ENCODE results near the gene IKZF2.

Gene IKZF2

DNA sequence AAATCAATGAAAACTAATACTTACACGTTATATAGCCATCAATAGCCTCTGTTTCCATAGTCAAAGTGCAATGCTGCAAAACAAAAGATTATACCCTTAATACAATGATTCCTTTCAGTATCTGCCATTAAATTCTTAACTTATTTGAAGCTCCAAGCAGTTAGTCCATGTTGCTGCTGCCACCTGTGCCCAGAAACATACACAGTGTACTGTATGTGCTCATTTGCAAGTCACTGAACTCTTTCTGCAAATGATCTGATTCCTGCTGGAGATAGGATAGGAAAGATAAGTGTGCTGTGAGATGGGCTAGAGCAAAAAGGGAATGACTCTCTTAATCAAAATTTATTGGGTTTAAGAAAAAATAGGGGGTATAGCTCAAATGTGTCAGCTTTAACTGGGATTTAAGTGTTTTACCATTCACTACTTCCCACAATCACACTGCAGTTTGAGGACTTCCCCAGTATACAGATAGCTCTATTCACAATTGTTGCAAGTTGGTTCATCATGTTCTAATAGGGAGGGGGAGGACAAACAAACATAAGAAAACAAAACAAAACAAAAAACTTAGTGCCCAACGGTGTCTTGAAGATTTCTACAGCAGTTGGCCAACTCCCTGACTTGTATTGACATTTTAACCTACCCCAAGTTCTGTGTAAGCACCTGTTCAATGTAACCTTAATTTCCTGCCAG lies 2.7 kb downstream of the IKZF2 start:
- no peaks in the 10 kb centered on the region for H3K36me3 ChIP-seq
- peak overlapping the region in 1 of 2 donors; percentile 87 for H3K27ac ChIP-seq
- intact Hi-C loops (cut with DNase I; ENCODE audit: low total_unique reads), result no loop called here
- no peak for DNase-seq
- no peaks in the 10 kb centered on the region for H3K9me3 ChIP-seq
- H3K27me3 ChIP-seq, result no peaks in the 10 kb centered on the region
- TF ChIP-seq, protein P1, sequence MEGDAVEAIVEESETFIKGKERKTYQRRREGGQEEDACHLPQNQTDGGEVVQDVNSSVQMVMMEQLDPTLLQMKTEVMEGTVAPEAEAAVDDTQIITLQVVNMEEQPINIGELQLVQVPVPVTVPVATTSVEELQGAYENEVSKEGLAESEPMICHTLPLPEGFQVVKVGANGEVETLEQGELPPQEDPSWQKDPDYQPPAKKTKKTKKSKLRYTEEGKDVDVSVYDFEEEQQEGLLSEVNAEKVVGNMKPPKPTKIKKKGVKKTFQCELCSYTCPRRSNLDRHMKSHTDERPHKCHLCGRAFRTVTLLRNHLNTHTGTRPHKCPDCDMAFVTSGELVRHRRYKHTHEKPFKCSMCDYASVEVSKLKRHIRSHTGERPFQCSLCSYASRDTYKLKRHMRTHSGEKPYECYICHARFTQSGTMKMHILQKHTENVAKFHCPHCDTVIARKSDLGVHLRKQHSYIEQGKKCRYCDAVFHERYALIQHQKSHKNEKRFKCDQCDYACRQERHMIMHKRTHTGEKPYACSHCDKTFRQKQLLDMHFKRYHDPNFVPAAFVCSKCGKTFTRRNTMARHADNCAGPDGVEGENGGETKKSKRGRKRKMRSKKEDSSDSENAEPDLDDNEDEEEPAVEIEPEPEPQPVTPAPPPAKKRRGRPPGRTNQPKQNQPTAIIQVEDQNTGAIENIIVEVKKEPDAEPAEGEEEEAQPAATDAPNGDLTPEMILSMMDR (IDR thresholded peaks at IDR 0.05), result no peak
- peaks cover 0 to 58% (median 8%) of the 10 kb centered on the region in 4 donors for H3K4me1 ChIP-seq
- peak overlapping the region; percentile 76 to 82 for H3K4me3 ChIP-seq

DNA sequence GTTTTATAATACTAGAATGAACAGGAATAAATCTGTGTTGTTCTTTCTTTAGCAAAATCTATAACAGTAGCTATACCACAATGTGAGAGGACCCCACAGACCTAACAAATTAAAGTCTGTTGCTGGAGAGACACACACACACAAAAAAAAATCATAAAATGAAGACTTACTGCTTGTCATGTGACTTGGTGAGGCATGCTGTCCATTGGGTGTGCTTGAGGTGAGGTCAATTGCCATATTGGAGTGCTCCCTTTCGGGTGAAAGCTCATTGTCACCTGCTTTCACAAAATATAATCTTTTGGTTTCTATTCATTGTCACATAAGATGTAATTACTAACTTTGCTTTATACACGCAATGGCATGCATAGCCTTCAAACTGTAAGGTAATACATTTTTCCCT lies 3.9 kb downstream of the IKZF2 start:
- TF ChIP-seq, protein P1 (IDR thresholded peaks at IDR 0.05), result no peak
- Histone ChIP-seq H3K4me1 (peaks cover 0 to 50% (median 8%) of the 10 kb centered on the region in 4 donors), H3K9me3 (no peaks in the 10 kb centered on the region), H3K4me3 (no peak overlapping the region), H3K27ac (no peak overlapping the region), H3K36me3 (no peaks in the 10 kb centered on the region), H3K27me3 (no peaks in the 10 kb centered on the region)
- intact Hi-C loops (cut with DNase I; ENCODE audit: low total_unique reads), result no loop called here
- no peak for DNase-seq

DNA sequence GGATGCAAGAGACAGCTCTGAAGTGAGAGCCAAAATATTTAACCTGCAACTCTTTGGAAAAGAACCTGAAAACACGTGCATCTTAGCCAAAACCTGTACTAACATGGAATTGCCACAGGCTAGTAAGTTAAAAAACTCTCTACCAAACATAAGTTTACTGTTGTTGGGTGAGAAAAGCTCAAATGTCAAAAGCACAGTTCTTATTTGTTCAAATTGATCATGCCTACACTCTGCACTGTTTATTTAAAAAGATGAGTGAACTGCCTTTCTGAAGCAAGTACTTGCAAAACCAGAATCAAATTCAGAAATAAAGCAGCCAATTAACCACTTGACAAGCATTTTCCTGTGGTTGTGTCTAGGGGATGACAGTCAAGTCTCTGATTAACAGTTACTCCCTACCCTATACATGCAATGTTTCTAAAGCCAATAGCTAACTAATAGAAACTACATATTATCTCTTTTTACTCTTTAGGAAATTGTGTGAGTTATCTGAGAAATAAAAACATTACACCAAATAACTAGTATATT lies 5.6 kb downstream of the IKZF2 start:
- no peak overlapping the region for H3K27ac ChIP-seq
- H3K36me3 ChIP-seq, result no peaks in the 10 kb centered on the region
- intact Hi-C loops (cut with DNase I; ENCODE audit: low total_unique reads), result loop anchor here (2.0 kb wide), 1 partner anchor 23 kb away; no protein-coding TSS in a partner anchor
- TF ChIP-seq, protein P1 (IDR thresholded peaks at IDR 0.05), result no peak
- no peak for DNase-seq
- no peaks in the 10 kb centered on the region for H3K9me3 ChIP-seq
- peaks cover 0 to 50% (median 8%) of the 10 kb centered on the region in 4 donors for H3K4me1 ChIP-seq
- no peak overlapping the region for H3K4me3 ChIP-seq
- no peaks in the 10 kb centered on the region for H3K27me3 ChIP-seq

DNA sequence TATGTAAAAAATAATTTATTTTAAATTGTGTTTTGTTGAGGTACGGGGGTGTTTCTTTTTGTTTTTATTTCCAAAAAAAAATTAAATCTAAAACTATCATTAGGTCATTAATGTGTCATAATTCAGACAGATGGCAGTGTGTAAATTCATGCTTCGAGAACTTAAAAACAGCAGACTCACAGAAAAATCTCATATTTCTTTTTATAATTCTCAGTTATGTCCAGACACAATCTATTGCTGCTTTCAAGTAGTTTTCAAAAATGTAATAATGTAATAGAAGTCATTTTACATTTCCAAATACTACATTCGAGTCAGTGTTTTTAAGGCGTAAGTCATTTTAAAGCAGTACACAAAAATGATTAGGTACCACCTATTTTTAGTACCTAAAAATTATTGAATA lies 14.3 kb downstream of the IKZF2 start:
- intact Hi-C loops (cut with DNase I; ENCODE audit: low total_unique reads), result no loop called here
- Histone ChIP-seq H3K9me3 (no peaks in the 10 kb centered on the region), H3K4me3 (no peak overlapping the region), H3K4me1 (no peaks in the 10 kb centered on the region), H3K36me3 (no peaks in the 10 kb centered on the region), H3K27me3 (no peaks in the 10 kb centered on the region), H3K27ac (no peak overlapping the region)
- no peak for DNase-seq
- TF ChIP-seq, protein P1 (IDR thresholded peaks at IDR 0.05), result no peak

DNA sequence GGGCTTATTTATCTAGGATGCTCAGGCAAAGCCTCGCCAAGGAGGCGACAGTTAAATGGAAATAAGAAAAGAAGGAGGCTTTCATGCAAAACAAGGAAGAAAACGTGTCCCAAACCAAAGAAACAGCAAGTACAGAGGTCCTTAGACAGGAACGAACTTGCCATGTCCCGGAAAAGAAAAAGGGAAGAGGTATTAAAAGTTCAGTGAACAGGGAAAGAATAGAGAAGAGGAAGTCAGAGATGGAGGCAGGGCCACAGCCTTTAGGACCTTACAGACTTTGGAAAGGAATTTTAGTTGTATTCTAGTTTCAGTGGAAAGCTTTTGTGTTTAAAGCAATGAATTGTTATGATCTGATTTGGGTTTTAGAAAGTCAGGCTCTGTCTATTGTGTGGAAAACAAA lies 22.1 kb downstream of the IKZF2 start:
- no peak overlapping the region for H3K4me3 ChIP-seq

More for the DNA sequence above, 22.1 kb downstream of the IKZF2 start:
- Histone ChIP-seq H3K4me1 (peaks cover 0 to 17% (median 1%) of the 10 kb centered on the region in 4 donors), H3K27me3 (no peaks in the 10 kb centered on the region), H3K27ac (no peak overlapping the region), H3K36me3 (no peaks in the 10 kb centered on the region), H3K9me3 (no peaks in the 10 kb centered on the region)
- intact Hi-C loops (cut with DNase I; ENCODE audit: low total_unique reads), result no loop called here
- TF ChIP-seq, protein P1 (IDR thresholded peaks at IDR 0.05), result no peak
- no peak for DNase-seq

All from tibial artery (tissue), 4 donors.